ENCODE results near the gene LSM10. TPM values are rescaled to one million over a fixed set of nuclear protein-coding genes. Genes with fewer than 3 reads are reported as not detected.

Gene LSM10
- total RNA-seq, 1 experiment from 2014 or later, result 56.3 TPM

DNA sequence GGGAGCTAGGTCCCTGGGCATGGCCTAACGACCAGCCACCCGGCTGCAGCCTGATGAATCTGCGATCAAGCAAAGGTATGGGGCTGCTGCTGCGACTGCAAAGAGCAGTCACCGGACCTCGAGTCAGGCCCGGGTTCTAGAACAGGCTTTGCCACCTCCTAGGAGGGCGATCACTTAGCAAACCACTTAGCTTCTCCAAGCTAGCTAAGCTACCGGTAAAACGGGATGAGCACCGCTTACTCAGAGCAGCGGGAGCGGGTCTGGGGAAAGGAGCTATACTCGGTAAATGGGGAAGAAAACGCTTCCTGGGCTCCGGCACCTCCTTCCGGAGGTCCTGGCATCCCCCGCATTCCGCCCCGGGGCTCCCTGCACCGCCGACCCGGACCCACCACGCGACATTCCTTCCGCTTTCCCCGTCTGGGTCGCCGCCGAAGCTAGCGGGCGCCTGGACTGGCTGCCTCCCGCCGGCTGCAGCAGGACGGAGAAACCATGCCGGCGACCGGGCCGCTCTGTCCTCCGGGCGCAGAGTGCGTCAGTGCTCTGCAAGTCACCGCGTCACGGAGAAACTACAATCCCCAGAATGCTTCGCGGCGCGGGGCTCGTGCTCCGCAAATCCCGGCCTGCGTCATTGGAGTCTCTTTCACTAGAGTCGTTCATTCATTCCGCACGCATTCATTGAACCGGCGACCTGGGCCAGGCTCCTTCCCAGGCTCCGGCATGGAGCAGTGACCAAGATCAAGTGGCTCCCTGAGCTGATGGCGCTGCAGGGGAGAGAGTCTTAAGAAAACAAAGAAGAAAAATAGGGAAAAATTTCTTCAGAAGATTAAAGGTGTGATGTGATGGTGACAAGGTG is at the start of gene LSM10 (continued):
- TF ChIP-seq, protein P1, sequence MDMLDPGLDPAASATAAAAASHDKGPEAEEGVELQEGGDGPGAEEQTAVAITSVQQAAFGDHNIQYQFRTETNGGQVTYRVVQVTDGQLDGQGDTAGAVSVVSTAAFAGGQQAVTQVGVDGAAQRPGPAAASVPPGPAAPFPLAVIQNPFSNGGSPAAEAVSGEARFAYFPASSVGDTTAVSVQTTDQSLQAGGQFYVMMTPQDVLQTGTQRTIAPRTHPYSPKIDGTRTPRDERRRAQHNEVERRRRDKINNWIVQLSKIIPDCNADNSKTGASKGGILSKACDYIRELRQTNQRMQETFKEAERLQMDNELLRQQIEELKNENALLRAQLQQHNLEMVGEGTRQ (CRISPR knock-in tag; IDR thresholded peaks at IDR 0.05), result peak; percentile 77
- TF ChIP-seq TEAD4 (CRISPR knock-in tag; IDR thresholded peaks at IDR 0.05), result no peak
- TF ChIP-seq ZNF317 (CRISPR knock-in tag; IDR thresholded peaks at IDR 0.05; ENCODE audit: borderline replicate concordance, low read depth), result no peak
- TF ChIP-seq ZNF121 (CRISPR knock-in tag; IDR thresholded peaks at IDR 0.05), result 0 out of 2 replicates have a peak, but pooled peaks have one; percentile 5
- TF ChIP-seq, protein P2, sequence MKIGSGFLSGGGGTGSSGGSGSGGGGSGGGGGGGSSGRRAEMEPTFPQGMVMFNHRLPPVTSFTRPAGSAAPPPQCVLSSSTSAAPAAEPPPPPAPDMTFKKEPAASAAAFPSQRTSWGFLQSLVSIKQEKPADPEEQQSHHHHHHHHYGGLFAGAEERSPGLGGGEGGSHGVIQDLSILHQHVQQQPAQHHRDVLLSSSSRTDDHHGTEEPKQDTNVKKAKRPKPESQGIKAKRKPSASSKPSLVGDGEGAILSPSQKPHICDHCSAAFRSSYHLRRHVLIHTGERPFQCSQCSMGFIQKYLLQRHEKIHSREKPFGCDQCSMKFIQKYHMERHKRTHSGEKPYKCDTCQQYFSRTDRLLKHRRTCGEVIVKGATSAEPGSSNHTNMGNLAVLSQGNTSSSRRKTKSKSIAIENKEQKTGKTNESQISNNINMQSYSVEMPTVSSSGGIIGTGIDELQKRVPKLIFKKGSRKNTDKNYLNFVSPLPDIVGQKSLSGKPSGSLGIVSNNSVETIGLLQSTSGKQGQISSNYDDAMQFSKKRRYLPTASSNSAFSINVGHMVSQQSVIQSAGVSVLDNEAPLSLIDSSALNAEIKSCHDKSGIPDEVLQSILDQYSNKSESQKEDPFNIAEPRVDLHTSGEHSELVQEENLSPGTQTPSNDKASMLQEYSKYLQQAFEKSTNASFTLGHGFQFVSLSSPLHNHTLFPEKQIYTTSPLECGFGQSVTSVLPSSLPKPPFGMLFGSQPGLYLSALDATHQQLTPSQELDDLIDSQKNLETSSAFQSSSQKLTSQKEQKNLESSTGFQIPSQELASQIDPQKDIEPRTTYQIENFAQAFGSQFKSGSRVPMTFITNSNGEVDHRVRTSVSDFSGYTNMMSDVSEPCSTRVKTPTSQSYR (CRISPR knock-in tag; IDR thresholded peaks at IDR 0.05), result no peak
- peak; percentile 51; the same call in 1 of the 2 replicates for TF ChIP-seq NFYB (CRISPR knock-in tag; conservative IDR thresholded peaks at IDR 0.05; ENCODE audit: low read depth)

GRCh38 chr1:36447450-36447849 is 49.7 kb upstream of the LSM10 start:
- TF ChIP-seq GABPB1 (CRISPR knock-in tag; IDR thresholded peaks at IDR 0.05) (no peak), NR2C2 (CRISPR knock-in tag; IDR thresholded peaks at IDR 0.05) (no peak), CREB1 (CRISPR knock-in tag; IDR thresholded peaks at IDR 0.05) (no peak), PRRX2 (CRISPR knock-in tag; IDR thresholded peaks at IDR 0.05) (no peak), FOXP1 (CRISPR knock-in tag; IDR thresholded peaks at IDR 0.05; ENCODE audit: borderline replicate concordance) (no peak), ATF1 (CRISPR knock-in tag; IDR thresholded peaks at IDR 0.05) (no peak), ZNF219 (CRISPR knock-in tag; IDR thresholded peaks at IDR 0.05; ENCODE audit: borderline replicate concordance) (no peak)
- no peaks in the 10 kb centered on the region for H3K9me3 Mint-ChIP-seq
- ChIA-PET CTCF (no interaction called here), POLR2A (no interaction called here)
- DNase-seq (ENCODE audit: low spot score), result no peak
- H3K4me3 Mint-ChIP-seq, result no peak overlapping the region
- no peaks in the 10 kb centered on the region for H3K36me3 Mint-ChIP-seq
- H3K4me1 Mint-ChIP-seq, result peaks cover 18% of the 10 kb centered on the region
- no peak overlapping the region for H3K27ac Mint-ChIP-seq
- peaks cover 4% of the 10 kb centered on the region for H3K27me3 Mint-ChIP-seq (ENCODE audit: low read depth)
- no peak for ATAC-seq

DNA sequence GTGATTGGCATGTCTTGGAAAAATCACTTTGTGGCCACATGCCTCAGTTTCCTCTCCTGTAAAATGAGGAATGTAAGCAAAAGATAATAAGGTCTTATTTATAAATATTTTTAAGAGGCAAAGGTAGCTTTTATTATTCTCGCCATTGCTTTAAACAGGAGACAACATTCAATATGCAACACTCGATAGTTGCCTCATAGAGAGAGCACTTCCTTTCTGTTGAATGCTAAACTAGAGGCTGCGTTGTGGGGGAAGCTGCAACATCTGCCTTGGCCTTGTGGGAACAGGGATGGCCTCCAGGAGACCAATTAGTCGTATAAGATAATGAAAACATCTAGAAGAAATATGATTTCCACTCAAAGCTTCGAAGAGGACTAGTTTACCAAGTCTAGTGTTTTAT is 49.0 kb upstream of the LSM10 start:
- peaks cover 18% of the 10 kb centered on the region for H3K4me1 Mint-ChIP-seq
- no peak for DNase-seq (ENCODE audit: low spot score)
- no peak overlapping the region for H3K27ac Mint-ChIP-seq
- no peak for ATAC-seq
- no peaks in the 10 kb centered on the region for H3K9me3 Mint-ChIP-seq
- H3K27me3 Mint-ChIP-seq (ENCODE audit: low read depth), result peaks cover 4% of the 10 kb centered on the region
- CTCF ChIA-PET, result no interaction called here
- H3K4me3 Mint-ChIP-seq, result no peak overlapping the region
- H3K36me3 Mint-ChIP-seq, result no peaks in the 10 kb centered on the region
- POLR2A ChIA-PET, result no interaction called here
- TF ChIP-seq, protein P3, sequence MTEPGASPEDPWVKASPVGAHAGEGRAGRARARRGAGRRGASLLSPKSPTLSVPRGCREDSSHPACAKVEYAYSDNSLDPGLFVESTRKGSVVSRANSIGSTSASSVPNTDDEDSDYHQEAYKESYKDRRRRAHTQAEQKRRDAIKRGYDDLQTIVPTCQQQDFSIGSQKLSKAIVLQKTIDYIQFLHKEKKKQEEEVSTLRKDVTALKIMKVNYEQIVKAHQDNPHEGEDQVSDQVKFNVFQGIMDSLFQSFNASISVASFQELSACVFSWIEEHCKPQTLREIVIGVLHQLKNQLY (CRISPR knock-in tag; IDR thresholded peaks at IDR 0.05), result no peak
- TF ChIP-seq, protein P4, sequence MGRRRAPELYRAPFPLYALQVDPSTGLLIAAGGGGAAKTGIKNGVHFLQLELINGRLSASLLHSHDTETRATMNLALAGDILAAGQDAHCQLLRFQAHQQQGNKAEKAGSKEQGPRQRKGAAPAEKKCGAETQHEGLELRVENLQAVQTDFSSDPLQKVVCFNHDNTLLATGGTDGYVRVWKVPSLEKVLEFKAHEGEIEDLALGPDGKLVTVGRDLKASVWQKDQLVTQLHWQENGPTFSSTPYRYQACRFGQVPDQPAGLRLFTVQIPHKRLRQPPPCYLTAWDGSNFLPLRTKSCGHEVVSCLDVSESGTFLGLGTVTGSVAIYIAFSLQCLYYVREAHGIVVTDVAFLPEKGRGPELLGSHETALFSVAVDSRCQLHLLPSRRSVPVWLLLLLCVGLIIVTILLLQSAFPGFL (CRISPR knock-in tag; IDR thresholded peaks at IDR 0.05; ENCODE audit: borderline replicate concordance), result no peak
